HCEC 1CT (cell line): Measurements from ENCODE around the gene POLDIP2.

Source experiments
- DNase-seq: peaks from one replicate; pipeline ENCODE4 v3.0.0-alpha.2; 2017

Gene POLDIP2

GRCh38 chr17:28357061-28357900, at the start of gene POLDIP2:
TSS of gene POLDIP2 (minus strand) at chr17:28357527. CDS start at chr17:28357448, 79 bp downstream.
- DNase-seq, result peak; percentile 95

DNA sequence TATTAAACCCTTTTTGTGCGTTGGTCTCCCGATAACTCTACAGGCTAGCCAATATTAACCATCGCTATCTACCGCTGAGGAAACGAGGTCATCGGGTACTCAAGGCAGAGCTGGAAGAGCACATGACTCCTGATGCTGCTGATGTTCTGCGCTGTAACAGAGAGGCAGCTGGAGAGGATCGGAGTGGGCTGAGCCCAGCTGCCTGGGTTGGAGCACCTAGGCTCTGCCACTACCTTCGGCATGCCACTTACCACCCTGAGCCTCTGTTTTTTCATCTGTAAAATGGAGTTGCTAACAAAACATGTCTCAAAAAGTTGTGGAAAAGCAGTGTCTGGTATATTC, 49.1 kb upstream of the POLDIP2 start:
- DNase-seq, result no peak

GRCh38 chr17:28405632-28406472, 48.5 kb upstream of the POLDIP2 start, which contains the start of gene SLC46A1:
TSS of gene SLC46A1 (minus strand) at chr17:28406212. CDS start at chr17:28406114, 98 bp downstream.
- no peak for DNase-seq

DNA sequence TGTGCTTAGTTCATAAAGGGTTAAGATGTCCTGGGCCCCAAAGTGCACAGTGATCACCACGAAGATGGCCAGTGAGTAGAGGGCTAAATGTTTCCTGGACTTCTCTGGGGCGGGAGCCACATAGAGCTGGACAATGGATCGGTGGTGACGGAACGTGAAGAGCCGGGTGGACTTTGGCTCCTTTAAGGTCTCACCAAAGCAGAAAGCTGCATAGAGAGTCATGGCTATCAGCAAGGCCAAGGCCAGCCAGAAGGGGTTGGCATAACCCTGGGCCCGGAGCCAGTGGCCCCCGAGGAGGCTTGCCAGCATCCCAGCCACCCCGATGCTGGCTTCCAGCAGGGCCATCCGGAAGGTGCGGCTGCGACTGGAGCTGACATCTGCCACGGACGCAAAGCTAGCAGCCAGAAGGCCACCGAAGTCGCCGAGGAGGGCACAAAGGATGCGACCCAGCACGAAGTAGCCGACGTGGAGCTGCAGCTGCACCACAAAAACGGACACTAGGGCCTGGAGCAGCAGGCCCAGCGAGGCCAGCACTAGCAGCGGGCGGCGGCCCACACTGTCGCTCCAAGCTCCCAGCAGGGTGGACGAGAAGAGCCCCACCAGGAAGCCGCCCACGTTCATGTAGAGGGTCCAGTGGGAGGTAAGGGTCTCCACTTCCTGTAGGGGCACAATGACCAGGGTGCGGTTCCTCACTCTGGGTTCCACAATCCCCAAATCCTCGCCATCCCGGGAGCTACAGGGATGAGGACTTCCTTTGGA, 47.7 kb upstream of the POLDIP2 start:
- DNase-seq, result no peak

GRCh38 chr17:28404461-28404811, 47.1 kb upstream of the POLDIP2 start:
- DNase-seq, result no peak

DNA sequence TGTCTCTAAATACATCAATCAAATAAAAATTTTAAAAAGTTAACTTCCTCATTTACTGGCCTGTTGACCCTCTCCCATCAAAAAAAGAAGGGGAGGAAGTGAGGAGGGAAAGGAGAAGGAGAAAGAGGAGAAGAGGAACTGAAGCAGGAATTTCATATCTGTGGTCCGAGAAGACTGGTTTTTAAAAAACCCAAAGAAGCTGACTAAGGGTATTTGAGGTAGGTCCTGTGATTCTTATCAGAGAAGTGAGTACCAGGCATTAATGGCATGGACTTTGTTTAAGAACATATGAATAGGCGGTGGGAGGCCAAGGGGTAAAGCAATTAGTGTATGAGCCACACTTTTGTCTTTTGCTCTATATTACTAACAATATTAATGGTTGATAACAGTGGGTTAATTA, 46.7 kb upstream of the POLDIP2 start:
- DNase-seq, result no peak

DNA sequence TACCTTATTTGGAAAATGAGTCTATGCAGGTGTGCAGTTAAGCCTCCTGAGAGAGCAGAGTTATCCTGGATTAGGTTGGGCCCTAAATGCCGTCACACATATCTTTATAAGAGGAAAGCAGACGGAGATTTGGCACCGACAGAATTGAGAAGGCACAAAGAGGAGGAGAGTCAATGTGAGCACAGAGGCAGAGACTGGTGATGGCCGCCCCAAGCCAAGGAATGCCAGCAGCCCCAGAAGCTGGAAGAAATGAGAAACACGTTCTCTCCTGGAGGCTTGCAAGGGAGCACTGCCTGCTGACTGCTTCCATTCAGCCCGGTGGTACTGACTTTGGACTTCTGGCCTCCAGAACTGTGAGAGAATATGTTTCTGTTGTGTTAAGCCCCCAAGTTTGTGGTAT, 45.5 kb upstream of the POLDIP2 start:
- DNase-seq, result no peak

DNA sequence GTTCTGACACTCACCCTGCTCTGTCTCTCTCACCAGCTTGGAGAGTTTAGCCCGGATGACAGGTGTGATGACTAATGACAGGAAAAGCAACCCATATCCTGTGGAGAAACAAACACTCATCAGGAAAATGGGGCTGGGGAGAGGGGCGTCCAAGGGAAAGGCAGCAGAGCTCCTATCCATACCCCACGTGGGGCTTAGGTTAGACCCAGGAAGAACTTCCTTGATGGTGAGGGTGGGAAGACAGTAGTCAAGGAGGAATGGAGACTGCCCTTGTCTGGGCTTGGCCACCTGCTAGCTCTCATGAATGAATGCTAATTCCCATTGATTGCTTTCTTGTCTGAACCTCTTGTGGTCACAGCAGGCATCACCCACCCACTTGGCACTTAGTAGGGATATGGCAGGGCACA, 44.9 kb upstream of the POLDIP2 start:
- no peak for DNase-seq

DNA sequence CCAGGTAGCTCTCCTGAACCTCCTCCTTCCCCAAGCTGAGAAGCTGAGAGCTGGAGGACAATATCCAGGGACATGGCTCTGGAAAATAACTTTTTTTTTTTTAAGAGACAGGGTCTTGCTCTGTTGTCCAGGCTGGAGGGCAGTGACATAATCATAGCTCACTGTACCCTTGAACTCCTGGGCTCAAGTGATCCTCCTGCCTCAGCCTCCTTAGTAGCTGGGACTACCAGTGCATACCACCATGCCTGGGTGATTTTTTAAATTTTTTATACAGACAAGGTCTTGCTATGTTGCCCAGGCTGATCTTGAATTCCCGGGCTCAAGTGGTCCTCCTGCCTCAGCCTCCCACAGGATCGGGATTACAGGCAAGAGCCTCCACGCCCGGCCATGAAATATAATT, 42.5 kb upstream of the POLDIP2 start:
- DNase-seq, result no peak

GRCh38 chr17:28398280-28398981, 41.1 kb upstream of the POLDIP2 start:
- no peak for DNase-seq

DNA sequence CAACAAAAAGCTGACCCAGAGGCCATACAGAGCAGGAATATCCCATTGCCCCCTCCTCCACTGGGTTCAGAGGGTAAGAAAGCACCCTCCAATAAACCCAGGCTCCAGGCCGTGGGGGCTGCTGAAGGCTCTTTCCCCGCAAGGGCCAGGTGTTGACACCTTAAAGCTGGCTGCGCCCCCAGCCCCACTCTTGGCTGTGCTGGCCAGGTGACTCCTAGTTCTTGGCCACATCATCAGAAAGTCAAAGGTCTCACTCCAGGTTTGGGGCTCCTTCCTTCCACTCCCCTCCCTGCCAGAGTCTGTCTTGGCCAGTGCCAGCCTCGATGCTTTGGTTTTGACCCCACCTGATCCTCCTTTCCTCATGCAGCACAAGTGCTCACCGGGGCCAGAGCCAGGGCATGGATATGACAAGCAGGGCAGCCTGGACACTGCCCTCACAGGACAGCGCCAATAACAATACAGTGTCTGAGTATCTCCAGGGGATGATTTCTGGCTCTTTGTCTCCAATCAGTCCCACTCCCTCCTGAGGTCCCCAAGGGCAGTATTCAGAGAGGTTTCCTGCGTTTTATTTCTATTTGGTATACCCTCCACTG, 40.5 kb upstream of the POLDIP2 start:
- DNase-seq, result no peak

GRCh38 chr17:28397275-28397674, 39.9 kb upstream of the POLDIP2 start:
- no peak for DNase-seq

DNA sequence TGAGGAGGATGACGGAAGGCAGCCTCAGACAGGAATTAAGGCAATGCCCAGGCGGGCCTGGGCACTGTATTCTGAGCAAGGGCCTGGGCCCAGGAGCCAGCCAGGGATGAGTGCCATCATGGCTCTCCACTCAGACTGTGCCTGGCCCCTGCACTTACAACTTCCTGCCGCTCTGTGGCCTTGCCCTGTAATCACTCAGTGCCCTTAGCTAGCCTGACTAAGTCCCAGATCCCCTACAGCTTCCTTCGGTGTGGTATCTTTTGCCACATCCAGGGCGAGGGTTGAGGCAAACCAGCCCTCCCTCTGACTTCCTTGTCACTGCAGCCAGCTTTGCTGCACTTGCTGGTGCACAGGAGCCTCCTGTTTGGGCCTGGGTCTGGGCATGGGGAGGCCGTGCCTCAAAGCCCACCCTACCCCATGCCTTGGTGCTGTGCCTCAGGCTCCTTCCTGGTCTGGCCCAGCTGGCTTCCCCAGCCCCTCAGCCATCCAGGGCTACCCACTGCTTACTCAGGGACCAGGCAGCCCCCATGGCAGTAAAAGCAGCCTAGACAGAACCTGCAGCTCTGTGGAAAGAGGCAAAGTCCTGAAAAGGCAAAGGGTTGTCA, 39.4 kb upstream of the POLDIP2 start:
- no peak for DNase-seq

DNA sequence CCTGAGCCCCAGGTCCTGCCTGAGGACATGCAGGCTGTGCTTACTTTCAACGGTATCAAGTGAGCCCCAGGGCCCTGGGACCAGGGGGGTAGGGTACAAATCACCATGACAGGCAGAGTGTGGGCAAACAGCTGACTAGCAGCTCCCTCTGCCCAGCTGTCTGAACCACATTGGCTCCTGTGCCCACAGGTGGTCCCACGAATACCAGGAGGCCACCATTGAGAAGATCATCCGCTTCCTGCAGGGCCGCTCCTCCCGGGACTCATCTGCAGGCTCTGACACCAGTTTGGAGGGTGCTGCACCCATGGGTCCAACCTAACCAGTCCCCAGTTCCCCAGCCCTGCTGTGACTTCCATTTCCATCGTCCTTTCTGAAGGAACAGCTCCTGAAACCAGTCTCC, 38.6 kb upstream of the POLDIP2 start:
- no peak for DNase-seq

DNA sequence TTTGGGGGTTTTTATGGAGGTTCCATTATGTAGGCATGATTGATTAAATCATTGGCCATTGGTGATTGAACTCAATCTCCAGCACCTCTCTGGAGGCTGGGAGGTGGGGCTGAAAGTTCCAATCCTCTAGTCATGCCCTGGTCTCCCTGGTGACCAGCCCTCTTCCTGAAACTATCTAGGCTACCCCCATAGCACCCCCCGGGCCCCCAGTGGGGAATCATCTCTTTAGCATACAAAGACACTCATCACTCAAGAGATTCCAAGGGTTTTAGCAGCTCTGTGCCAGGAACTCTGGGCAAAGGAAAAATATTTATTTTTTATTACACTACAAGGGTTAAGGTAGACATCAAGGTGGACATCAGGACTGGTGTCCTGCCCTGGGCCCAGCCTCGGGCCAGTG, 38.1 kb upstream of the POLDIP2 start:
- DNase-seq, result no peak

GRCh38 chr17:28394337-28395116, 37.2 kb upstream of the POLDIP2 start:
- peak; percentile 22 for DNase-seq

- no peak for DNase-seq
These were observed 35.2 kb upstream of the POLDIP2 start for GRCh38 chr17:28392491-28392890.

DNA sequence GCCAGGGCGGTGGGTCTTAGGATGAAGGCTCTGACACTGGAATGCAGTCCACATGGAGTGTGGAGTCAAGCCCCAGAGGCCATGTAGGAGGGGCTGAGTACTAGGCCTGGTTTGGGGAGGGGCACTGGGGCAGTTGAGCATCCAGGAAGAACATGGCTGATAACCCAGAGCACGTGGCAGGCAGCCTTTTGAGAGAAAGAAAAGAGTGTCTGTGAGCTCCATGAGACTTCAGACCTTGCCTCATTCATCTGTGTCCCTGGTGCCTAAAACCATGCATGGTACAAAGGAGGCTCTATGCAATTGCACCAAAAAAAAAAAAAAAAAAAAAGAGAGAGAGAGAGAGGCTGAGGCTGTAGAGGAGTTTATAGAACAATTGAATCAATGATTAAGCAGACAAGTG, 34.1 kb upstream of the POLDIP2 start:
- no peak for DNase-seq

GRCh38 chr17:28390984-28391383, 33.7 kb upstream of the POLDIP2 start:
- no peak for DNase-seq

- no peak for DNase-seq
These were observed 33.2 kb upstream of the POLDIP2 start for GRCh38 chr17:28390563-28390962.

DNA sequence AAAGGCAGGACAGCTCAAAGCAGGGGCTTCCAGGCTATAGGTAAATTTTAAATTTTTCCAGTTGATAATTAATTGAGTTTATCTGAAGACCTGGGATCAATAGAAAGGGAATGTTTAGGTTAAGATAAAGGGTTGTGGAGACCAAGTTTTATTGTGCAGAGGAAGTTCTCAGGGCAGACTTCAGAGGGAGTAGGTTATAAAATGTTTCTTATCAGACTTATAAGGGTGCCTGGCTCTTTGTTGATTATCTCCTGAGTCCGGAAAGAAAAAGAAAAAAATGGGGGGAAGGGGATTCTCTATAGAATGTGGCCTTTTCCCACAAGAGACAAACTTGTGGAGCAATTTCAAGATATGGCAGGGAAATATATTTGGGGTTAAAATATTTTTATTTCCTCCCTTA, 32.8 kb upstream of the POLDIP2 start:
- no peak for DNase-seq
